Stomach (tissue), 4 donors: Measurements from ENCODE around the gene FSHR.

Experiments
- CTCF ChIP-seq, 7 experiments: fragments of 450-650 bp in 4 of 7; fragments of 200-600 bp in 3 of 7; sonication (generic) in 3 of 7; IDR thresholded peaks; one replicate each; pipeline ENCODE4 v1.5.1; 2016 to 2019; ENCODE audit warnings: antibody characterized with exemption in 7 of 7, control low read depth in 2 of 7, mild to moderate bottlenecking in 1 of 7
- EP300 ChIP-seq: sonication (generic); formaldehyde crosslinking; IDR thresholded peaks from one replicate; pipeline ENCODE4 v1.6.1; 2017; ENCODE audit warnings: antibody characterized with exemption
- POLR2A ChIP-seq, 4 donors: fragments of 450-650 bp; IDR thresholded peaks; one replicate each; pipeline ENCODE4 v1.6.1; 2016; ENCODE audit warnings: antibody characterized with exemption in 4 of 4, control low read depth in 2 of 4, mild to moderate bottlenecking in 1 of 4, moderate library complexity in 1 of 4
- POLR2AphosphoS5 ChIP-seq, 3 donors: sonication (generic); formaldehyde crosslinking; IDR thresholded peaks; one replicate each; pipeline ENCODE4 v1.6.1; 2016; ENCODE audit warnings: antibody characterized with exemption in 3 of 3

GRCh38 chr2:49037197-49037596 is 117.1 kb downstream of the FSHR start:
- TF ChIP-seq CTCF (IDR thresholded peaks at IDR 0.05) = no peak
- no peak for TF ChIP-seq POLR2A (IDR thresholded peaks at IDR 0.05)
- no peak for TF ChIP-seq POLR2AphosphoS5 (IDR thresholded peaks at IDR 0.05)
- no peak for TF ChIP-seq EP300
